OCI-M1 (cell line): ENCODE results near the gene CHCHD2.
"Not testable (repeated sequence)": the region's sequence is repeated elsewhere in the genome, so short reads cannot be mapped to it uniquely, and the experiment has no call there.

Source experiments
- DNase-seq: peaks from one replicate; lab custom pipeline; 2025; lab: John Stamatoyannopoulos, UW

Gene CHCHD2

DNA sequence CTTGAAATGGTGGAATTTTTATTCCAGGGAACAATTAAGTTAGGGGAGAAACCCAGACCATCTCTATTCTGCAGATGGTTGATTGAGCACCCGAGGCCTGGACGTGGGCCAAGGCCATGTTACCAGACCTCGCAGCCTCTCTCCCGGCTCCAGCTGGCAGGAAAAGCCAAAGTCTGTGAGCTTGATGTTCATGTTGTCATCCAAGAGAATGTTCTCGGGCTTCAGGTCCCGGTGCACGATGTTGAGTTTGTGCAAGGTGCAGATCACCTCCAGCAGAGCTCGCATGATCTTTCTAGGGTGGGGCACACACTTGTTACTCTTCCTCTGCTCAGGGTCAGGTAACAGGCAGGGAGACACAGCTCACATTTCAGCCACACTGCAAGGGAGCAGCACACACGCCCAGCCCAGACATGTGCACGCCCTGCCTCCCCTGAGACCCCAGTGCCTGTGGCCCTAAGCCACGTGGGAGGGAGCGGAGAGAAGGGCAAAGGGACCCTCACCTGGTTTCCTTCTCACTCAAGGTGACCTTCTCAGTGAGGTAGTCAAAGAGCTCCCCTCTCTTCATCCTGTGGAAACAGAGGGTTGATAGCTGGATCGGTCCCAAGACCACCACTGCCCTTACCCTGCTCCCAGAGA, 23.0 kb downstream of the CHCHD2 start:
- DNase-seq = no peak

DNA sequence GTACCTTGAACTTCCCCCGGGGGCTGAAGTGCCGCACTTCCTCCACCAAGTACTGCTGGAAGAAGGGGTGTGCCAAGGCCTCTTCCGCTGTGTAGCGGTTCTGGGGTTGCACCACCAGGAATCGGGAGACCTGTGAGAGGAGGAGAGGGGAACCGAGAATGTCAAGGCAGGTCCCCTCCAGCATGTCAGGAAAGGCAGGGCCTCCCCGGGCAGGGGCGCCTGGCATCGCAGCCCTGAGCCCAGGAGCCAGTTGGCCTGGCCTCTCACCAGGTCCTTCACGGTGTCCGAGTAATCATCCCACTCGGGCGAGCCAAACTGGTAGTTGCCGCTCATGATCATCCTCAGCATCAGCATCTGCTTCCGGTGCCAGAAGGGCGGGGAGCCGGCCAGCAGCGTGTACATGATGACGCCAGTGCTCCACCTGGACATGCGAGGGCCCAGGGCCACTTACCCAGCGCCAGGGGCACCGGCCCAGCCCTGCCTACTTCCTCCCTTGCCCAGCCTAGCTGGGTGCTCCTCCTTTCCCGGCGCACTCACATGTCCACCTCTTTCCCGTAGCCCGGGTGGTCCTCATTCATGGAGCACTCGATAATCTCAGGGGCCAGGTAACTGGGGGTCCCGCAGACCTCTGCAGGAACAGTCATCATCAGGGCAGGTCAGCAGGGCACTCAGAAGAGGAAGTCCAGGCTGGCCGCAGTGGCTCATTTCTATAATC, 24.5 kb downstream of the CHCHD2 start:
- no peak for DNase-seq

GRCh38 chr7:56080726-56081435, 25.4 kb downstream of the CHCHD2 start:
- DNase-seq = not testable (repeated sequence)

GRCh38 chr7:56079450-56080185, 26.7 kb downstream of the CHCHD2 start:
- DNase-seq = no peak

DNA sequence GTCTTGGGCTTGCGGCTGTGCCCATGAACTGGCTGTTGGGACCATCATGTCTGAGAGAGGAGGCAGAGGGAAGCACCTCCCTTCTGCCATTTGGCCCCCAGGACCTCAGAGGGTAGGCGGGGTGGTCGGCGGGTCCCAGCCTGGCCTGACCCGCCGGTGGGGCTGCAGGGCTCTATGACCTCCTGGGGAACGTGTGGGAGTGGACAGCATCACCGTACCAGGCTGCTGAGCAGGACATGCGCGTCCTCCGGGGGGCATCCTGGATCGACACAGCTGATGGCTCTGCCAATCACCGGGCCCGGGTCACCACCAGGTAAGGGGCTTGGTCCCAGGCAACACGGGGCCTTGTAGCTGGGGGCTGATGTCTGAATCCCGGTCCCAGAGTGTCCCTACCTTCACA, 28.1 kb downstream of the CHCHD2 start:
- no peak for DNase-seq

DNA sequence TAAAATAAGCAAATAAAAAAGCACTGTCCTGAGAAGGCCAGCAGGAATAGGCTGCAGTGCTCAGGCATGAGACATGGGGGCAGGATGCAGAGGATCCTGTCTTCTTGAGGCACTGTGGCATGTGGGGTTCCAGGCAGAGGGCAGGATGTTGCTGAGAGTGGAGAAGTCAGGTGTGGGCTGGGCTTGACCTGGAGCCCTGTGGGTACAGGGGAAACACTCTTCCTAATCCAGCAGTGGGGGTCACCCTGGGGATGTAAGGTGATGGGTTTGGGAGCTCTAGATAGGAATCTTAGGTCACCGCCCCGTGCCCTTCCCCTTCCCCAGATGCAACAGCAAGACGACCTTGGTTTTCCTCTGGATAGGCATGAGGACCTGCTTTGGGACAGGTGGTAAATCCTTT, 28.6 kb downstream of the CHCHD2 start:
- no peak for DNase-seq

- DNase-seq = peak; percentile 68
Observed at GRCh38 chr7:56074371-56074791, 31.9 kb downstream of the CHCHD2 start.

- not testable (repeated sequence) for DNase-seq
Observed at GRCh38 chr7:56066376-56066775, 39.9 kb downstream of the CHCHD2 start.

DNA sequence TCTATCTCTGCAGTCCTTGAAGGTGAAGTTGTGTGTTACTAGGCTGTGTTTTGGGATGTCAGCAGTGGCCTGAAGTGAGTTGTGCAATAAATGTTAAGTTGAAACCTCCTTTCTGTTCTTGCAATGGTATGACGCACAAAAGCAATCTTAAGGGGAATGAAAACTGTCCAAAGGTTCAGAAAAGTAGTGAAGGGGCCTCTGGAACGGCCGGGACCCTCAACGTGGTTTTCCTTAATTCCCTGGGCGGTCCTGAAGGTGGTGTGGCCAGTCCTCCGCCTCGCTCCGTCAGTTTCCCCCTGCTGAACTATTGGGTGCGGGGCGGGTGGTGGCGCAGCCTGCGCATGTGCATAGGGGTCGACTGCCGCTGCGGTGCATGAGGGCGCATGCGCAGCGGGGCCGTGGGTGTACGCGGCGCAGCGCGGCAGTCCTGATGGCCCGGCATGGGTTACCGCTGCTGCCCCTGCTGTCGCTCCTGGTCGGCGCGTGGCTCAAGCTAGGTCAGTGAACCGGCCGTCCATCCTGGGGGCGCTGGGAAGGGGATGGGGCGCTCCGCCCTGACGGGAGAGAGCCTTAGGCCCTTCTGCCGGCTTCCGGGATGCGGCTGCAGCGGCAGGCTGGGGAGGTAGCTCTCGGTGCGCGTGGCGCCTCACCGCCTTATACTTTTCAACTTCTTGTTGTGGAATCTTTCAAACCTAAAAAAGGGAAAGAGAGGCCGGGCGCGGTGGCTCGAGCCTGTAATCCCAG, 42.2 kb downstream of the CHCHD2 start, which contains the start of gene SUMF2:
Gene SUMF2 (plus strand): TSS at position 405 of the 744 bp plus-strand sequence. CDS start 26 bp downstream, at position 431.
- DNase-seq = peak; percentile 90

GRCh38 chr7:56063500-56063881, 42.8 kb downstream of the CHCHD2 start:
- DNase-seq = no peak

DNA sequence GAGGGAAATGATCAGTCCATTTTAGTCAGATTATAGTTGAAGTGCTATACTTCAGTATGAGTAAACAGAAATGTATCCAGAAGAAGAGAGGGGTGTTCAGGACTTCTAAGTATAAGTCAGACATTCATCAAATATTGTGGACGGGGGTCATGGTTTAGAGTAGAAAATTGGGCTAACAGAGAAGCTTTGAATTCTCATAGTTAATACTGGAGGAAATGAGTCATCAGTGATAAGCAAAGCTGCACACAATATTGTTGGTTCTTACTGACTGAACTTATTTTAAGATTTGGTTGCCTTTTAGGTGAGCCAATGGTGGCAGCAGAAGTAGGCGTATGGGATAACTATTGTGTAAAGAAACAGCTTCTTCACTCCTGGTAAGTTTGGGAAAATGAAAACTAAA, 43.9 kb downstream of the CHCHD2 start:
- DNase-seq = peak; percentile 52

GRCh38 chr7:56053993-56054392, 52.3 kb downstream of the CHCHD2 start:
- DNase-seq = no peak

DNA sequence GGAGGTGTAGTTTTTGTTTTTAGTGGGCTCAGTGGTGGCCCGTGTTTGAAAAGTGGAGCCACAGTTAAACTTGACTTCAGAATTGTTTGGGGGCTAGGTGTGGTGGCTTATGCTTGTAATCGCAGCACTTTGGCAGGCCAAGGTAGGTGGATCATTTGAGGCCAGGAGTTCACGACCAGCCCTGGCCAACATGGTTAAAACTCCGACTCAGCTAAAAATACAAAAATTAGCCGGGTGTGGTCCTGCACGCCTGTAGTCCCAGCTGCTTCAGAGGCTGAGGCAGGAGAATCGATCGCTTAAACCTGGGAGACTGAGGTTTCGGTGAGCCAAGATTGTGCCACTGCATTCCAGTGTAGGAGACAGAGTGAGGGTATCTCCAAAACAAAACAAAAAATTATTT, 52.9 kb downstream of the CHCHD2 start:
- no peak for DNase-seq
